Measurements from ENCODE around the gene SAMM50.
A peak's percentile ranks its signal among the peaks of the same experiment; 100 is the strongest.

Gene SAMM50

DNA sequence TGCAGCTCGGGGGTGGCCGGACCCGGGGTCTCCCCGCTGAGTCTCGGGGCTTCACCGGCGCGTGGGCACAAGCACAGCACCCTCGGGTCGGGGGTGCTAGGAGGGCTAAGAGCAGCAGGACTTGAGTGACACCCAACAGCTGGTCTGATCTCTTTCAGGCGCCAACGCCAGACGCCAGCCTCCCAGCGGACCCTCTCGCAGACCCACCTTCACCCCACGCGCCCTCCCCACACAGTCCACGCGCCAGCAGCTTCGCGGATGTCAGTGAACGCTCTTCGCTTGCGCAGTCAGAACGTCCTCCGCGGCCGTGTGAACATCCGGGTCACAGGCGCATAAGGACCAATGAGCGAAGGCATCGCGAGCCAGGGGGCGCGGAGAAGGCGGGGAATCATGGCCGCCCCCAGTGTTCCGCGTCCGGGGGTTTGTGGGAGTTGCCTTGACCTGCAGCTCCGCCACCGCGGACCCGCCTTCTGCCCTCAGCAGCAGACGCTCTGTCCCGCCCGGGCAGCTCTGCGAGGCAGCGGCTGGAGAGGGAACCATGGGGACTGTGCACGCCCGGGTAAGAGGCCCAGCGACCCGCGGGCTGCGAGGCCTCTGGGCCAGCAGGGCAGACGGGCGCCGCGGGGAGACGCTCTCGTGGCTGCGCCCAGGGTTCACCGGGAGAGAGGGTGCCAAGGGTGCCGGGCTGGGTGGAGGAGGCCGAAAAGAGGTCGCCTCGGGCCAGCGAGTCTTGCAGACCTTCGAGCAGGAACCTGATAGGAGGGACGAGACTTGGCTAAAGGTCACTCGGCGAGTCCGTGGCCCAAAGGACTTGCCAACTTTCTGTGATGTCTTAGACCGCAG, at the start of gene SAMM50:
TSS of gene SAMM50 (plus strand) at position 403 of the 843 bp plus-strand sequence. CDS start at position 539, 136 bp downstream.
- peak within 1 kb of the TSS; percentile 90 for H3K4me3 ChIP-seq (ENCODE audit: low read length)
- TF ChIP-seq, protein P1, sequence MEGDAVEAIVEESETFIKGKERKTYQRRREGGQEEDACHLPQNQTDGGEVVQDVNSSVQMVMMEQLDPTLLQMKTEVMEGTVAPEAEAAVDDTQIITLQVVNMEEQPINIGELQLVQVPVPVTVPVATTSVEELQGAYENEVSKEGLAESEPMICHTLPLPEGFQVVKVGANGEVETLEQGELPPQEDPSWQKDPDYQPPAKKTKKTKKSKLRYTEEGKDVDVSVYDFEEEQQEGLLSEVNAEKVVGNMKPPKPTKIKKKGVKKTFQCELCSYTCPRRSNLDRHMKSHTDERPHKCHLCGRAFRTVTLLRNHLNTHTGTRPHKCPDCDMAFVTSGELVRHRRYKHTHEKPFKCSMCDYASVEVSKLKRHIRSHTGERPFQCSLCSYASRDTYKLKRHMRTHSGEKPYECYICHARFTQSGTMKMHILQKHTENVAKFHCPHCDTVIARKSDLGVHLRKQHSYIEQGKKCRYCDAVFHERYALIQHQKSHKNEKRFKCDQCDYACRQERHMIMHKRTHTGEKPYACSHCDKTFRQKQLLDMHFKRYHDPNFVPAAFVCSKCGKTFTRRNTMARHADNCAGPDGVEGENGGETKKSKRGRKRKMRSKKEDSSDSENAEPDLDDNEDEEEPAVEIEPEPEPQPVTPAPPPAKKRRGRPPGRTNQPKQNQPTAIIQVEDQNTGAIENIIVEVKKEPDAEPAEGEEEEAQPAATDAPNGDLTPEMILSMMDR (IDR thresholded peaks at IDR 0.05; ENCODE audit: insufficient read depth, low read depth, low read length, missing control alignments) = no peak
- DNase-seq (ENCODE audit: low read depth) = peak; percentile 94

DNA sequence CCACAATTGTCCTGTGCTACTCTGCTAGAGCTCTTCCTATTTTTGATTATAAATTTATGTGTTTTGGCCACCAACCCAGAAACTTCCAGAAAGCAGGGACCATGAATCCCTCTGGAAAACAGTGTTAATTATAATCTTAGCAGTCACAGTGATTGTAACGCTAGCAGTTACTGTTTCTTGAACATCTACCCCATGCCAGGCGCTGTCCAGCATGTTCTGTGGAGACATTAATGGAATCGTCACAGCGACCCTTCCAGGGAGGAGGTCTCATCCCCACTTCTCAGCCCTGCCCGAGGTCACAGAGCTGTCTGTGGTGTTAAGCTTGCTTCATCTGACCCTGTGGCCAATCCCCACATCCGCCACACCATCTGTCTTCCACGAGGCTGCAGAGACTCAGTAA, 49.6 kb upstream of the SAMM50 start:
- no peak for DNase-seq (ENCODE audit: low read depth)
- TF ChIP-seq, protein P1 (IDR thresholded peaks at IDR 0.05; ENCODE audit: insufficient read depth, low read depth, low read length, missing control alignments) = no peak
- H3K4me3 ChIP-seq (ENCODE audit: low read length) = no peak overlapping the region

DNA sequence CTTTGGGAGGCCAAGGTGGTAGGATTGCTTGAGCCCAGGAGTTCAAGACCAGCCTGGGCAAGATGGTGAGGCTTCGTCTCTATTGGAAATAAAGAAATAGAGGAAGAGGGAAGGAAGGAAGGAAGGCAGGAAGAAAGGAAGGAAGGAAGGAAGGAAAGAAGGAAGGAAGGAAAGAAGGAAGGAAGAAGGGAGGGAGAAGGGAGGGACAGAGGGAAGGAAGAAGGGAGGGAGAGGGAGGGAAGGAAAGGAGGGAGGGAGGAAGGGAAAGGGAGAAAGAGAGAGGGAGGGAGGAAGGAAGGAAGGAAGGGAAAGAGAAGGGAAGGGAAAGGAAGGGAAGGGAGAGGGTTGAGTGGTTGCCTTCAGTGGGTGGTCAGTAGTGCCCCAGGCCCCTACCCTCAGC, 45.5 kb upstream of the SAMM50 start:
- TF ChIP-seq, protein P1 (IDR thresholded peaks at IDR 0.05; ENCODE audit: insufficient read depth, low read depth, low read length, missing control alignments) = no peak

DNA sequence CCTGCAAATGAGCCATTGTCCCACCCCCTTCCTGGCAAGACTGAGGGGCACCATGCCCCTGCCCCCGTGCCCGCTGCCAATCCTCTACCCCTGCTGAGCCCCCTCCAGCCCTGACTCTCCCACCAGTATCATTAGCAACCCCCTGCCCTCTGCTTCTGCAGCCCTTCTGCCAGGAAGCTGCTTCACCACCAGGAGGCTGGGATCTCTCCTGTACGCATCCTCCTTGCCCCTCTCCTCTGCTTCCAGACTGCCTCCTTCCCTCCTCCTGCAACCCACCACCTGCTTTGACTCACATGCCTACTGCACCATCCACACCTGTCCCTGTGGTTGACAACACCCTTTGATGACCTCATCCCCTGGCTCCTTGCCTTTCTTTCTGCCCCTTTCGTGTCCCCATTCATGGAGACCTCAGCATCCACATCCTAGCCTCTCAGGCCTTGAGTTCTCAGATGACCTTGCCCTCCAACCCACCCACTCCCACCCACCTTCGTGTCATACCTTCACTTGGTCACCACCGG, 45.0 kb upstream of the SAMM50 start:
- TF ChIP-seq, protein P1 (IDR thresholded peaks at IDR 0.05; ENCODE audit: insufficient read depth, low read depth, low read length, missing control alignments) = no peak
- H3K4me3 ChIP-seq (ENCODE audit: low read length) = no peak overlapping the region
- peak; percentile 37 for DNase-seq (ENCODE audit: low read depth)

More for the DNA sequence above, 45.5 kb upstream of the SAMM50 start:
- H3K4me3 ChIP-seq (ENCODE audit: low read length) = no peak overlapping the region
- DNase-seq (ENCODE audit: low read depth) = no peak

DNA sequence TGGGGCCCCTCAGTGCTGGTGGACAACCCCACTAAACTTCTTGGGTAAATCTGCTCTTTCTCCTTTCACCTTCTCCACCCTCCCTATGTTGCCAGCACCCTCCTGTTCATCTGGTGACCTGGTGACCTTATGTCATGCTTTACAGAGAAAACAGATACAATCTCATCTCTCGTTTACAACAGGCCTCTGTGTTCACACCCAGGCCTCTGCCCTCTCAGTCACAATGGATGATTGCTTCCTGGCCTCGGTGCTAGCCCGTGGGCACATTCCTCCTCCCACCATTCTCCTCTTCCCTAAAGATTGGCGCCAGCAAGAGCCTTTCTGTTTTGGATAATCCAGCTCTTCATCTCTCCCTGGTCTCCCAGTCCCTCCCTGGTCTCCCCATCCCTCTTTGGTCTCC, 43.9 kb upstream of the SAMM50 start:
- TF ChIP-seq, protein P1 (IDR thresholded peaks at IDR 0.05; ENCODE audit: insufficient read depth, low read depth, low read length, missing control alignments) = no peak
- H3K4me3 ChIP-seq (ENCODE audit: low read length) = no peak overlapping the region
- DNase-seq (ENCODE audit: low read depth) = no peak

DNA sequence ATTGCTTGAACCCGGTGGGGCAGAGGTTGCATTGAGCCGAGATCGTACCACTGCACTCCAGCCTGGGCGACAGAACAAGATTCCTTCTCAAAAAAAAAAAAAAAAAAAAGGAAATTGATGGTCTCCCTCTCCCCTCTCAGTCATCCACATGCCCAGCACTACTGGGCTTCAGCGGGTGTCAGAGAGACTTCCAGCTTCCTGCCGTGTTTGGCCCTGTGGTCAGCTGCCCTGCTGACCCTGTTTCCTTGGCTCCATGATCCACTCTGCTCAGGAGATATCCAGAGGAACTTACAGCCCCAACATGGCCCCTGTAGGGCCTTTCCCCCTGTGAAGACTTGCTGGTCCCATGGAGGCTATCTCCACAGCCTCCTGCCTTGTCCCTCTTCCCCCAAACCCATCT, 37.7 kb upstream of the SAMM50 start:
- TF ChIP-seq, protein P1 (IDR thresholded peaks at IDR 0.05; ENCODE audit: insufficient read depth, low read depth, low read length, missing control alignments) = no peak
- no peak for DNase-seq (ENCODE audit: low read depth)

More for the DNA sequence above, 37.7 kb upstream of the SAMM50 start:
- H3K4me3 ChIP-seq (ENCODE audit: low read length) = no peak overlapping the region
